Bone marrow (tissue), 2 donors: Measurements from ENCODE around the gene HLX.

Experiments
- DNase-seq, 2 donors: peaks; one replicate each; lab custom pipeline; 2025; lab: John Stamatoyannopoulos, UW

The HLX gene

GRCh38 chr1:220924331-220924970, 45.2 kb downstream of the HLX start:
- no peak for DNase-seq

GRCh38 chr1:220925707-220926106, 46.5 kb downstream of the HLX start:
- no peak for DNase-seq

GRCh38 chr1:220926146-220926545, 46.9 kb downstream of the HLX start:
- no peak for DNase-seq

- DNase-seq: no peak
Measured at GRCh38 chr1:220927442-220927841, 48.2 kb downstream of the HLX start.

- DNase-seq: peak in 1 of 2 donors; percentile 4
Measured at GRCh38 chr1:220928320-220928719, 49.1 kb downstream of the HLX start.

GRCh38 chr1:220928725-220929300, 49.6 kb downstream of the HLX start:
- no peak for DNase-seq

GRCh38 chr1:220929304-220929703, 50.1 kb downstream of the HLX start:
- DNase-seq: no peak
